GM19452 (cell line): ENCODE measurements around the gene IFTAP.
"Not testable (repeated sequence)": the region's sequence is repeated elsewhere in the genome, so short reads cannot be mapped to it uniquely, and the experiment has no call there.

ENCODE experiments used
- ATAC-seq: cut with Tn5 transposase; IDR thresholded peaks from one replicate; pipeline ENCODE4 v1.9.1; 2021; ENCODE audit not compliant: unreplicated experiment

IFTAP gene

DNA sequence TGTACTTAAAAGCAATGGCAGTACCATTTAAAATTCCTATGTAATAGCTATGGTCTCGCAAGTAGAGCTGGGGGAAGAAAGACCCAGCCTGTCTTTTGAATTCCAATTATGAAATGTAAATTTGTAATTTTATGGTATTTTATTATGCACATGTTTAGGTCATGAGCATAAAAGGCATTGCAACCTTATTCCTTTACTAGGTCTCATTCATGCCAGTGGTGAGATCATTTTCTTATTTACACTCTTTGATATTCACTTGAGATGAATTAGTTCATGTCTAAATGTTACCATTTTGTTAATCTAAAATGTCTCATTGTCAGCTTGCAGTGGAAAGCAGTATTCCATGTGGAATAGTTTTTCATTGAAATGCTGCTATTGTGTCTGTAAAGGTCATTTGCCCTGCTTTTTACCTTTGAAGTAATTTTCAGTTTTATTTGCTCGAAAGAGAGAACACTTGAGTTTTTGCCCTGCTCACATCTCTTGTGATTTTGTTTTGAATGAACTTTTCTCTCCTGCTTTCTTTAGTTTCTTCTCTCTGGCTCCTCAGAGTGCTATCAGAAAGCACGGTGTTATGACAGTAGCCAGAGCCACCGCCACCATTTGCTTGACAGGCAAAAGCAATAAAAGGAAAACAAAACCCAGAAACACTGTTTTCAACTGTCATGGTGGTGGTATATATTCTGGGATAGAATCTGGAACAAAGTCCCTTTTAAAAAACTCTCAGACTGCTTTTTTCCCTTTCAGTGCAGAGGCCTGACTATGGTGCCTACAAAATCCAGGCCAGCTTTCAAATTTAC, 41.0 kb downstream of the IFTAP start:
- ATAC-seq = no peak

DNA sequence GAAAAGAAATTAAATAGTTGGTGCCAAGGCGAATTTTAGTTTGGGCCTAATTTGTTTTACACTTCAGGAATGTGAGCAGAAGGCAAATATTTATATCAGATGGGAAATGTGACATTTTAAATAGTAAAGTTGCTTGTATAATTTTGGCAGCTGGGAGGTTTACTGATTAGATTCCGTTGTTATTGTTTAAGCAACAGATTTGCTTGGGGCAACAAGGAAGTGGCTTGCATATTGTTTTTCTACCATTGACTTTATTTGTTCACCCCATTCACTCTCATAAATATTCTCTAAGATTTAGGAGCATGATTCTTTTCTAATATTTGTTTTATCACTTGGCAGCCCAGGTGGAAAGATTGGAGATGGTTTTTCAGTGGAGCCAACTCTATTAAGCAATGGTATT, 44.3 kb downstream of the IFTAP start:
- no peak for ATAC-seq

DNA sequence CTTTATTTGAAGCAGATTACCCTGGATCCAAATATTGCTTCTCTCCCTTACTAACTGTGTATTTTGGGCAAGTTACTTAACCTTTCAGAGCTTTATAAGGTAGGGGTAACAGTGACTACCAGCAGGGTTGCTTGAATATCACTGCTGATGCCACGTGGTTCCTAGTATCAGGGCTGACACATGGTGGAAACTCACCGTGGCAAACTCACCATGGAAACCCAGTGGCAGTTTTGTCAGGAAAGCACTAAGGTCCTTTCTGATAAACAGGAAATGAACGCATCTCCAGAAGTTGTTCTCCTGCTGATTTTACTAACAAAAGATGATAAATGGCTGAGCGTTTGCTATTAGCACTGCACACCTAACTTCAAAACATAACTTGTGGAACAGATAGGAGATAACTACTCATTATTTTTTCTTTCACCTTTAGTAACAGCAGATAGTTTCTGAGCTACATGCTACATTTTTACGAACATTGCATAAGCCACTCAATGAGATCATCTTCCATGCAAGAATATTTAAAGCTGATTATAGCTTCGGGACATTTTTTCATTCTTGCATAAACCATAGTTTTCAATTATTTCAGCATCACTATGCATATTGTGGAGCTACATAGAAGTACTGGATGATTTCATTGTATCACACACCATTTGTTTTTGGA, 63.4 kb downstream of the IFTAP start:
- no peak for ATAC-seq

DNA sequence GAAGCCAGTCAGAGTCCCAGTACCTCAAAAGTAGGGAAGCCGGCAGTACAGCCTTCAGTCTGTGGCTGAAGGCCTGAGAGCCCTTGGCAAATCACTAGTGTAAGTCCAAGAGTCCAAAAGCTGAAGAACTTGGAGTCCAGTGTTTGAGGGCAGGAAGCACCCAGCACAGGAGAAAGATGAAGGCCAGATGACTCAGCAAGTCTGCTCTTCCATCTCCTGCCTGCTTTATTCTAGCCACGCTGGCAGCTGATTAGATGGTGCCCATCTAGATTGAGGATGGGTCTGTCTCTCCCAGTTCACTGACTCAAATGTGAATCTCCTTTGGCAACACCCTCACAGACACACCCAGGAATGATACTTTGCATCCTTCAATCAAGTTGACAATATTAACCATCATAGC, 67.1 kb downstream of the IFTAP start:
- not testable (repeated sequence) for ATAC-seq

DNA sequence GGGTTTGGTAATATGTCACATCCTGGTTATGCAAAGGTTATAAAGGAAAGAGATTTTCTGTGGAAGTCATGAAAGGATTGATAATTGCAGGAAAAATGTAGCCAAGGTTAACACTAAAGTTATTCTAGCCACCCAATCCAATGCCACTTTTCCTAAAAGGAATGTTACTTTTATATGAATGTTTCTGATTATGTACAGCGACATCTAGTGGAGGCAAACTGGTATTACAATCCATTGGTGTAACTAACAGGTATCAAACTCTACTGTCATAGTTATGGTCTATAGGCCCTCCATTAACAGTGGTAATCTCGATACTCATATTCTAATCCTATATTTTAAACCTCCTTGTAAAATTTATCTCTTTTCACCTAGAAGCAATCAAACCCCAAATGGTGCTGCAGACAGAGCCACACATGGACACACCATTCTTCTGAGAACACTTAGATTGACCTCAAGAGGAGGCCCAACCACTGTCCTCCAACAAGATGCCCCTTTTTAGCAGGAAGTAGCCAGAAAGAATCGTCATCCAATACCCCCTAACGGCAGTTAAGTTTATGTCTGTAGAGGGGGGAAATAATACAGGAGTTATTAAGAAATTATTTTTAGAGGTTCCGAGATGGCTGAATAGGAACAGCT, 78.6 kb downstream of the IFTAP start:
- no peak for ATAC-seq

DNA sequence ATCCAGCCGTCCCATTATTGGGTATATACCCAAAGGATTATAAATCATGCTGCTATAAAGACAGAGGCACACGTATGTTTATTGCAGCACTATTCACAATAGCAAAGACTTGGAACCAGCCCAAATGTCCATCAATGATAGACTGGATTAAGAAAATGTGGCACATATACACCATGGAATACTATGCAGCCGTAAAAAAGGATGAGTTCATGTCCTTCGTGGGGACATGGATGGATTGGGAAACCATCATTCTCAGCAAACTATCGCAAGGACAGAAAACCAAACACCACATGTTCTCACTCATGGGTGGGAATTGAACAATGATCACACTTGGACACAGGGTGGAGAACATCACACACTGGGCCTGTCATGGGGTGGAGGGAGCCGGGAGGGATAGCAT, 85.2 kb downstream of the IFTAP start:
- ATAC-seq = not testable (repeated sequence)

DNA sequence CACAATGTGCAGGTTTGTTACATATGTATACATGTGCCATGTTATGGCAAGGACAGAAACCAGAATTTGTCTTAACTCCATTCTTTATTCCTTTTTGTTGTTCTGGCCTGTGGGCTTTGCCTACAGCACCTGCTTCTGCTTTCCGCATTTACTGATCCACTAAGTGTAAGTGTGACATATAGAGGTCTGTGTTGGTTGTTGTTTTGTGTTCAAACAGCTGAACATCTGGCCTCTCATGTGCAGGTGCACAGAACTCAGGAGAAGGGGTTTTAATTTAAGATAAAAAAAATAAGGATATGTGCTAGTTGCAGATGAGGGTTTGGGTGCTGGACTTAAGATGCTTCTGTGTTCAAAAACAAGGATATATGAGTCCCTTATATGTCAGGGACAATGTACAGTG, 89.5 kb downstream of the IFTAP start:
- no peak for ATAC-seq

DNA sequence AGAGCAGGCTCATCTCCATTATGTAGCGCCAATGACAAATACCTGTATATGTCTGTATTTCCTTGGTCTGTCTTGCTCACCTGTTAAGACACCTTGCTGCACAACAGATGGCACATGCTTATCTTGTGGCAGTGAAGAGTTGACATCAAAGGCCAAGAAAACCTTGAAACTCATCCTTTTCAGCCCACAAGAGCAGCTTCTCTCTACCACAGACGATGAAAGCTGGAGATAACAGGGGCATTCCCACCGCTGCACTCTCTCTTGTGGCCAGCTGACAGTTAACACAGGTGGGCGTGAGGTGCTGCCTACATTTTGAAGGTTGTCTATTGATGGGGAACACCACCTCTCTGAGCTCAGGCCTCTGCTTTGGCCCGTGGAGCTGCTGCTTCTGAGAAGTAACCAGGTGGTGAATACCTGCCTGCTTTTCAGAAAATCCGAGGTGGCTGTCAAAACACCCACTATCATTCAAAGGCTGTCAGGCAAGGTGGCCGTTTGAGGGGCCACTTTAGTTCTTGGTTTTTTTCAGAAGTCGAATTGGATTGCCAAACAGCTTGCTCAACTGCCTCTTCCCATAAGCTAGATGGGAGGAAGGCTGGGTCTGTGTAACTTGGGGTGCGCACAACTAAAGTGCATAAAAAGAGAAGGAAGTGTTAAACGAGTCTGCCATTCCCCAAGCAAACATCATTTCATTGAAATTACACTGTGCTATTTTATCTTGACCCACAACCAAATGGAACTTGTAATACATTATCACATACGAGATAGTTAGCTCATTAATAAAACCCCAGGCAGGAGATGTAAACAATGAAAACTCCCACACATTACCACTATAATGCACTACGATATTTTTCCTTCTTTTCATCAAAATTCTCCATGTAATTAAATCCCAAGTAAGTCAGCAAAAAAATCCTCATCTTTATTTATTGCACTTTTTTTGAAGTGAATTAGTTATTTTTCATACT, 90.8 kb downstream of the IFTAP start:
- ATAC-seq = no peak

DNA sequence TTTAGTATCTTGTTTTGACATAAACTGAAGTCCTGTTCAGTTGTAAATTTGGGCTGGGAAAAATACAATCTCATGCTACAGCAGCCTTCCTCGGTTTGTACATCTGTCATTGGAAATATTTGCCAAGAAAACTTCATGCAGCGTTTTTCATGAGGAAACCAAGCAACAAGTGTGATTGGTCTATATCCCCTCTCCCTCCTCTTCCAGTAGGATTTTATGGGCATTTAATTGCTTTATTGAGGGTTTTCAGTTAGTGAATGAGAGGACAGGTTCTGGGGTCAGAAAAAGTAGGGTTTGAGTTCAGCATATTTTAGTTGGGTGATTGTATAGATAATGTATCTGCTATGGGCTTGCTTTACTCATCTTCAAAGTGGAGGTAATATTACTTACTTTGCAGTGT, 93.8 kb downstream of the IFTAP start:
- no peak for ATAC-seq

DNA sequence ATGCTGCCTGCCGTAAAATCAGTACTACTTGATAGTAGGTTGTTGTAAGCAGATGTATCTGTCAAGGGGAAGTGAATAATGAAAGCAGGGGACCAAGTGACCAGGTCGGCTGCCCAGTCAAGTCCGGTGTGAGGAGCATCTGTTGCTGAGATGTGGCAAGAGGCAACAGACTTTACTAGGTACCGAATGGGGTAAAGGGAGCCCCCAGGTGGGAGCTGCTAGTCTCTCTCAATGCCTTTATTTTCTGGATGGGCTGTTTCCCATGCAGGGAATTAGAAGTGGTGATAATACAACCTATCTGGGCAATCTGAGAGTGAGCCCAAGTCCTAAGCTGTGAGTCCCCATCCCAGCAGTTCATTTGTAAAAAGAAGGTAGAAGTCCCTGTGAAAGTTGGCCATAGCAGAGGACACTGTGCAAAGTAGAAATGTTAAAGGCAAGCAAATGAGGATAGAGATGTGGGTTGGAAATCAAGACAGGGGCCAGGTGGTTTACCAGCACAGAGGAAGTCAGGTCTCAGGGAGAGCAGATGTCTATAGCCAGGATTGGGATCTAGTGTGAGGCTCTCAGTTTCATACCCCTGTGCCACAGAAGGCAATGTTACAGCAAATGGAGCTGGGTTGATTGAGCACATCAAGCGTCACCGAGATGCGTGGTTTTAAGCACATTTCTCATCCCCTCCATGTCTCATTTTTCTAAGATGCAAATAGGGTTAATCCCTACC, 94.4 kb downstream of the IFTAP start:
- ATAC-seq = no peak

DNA sequence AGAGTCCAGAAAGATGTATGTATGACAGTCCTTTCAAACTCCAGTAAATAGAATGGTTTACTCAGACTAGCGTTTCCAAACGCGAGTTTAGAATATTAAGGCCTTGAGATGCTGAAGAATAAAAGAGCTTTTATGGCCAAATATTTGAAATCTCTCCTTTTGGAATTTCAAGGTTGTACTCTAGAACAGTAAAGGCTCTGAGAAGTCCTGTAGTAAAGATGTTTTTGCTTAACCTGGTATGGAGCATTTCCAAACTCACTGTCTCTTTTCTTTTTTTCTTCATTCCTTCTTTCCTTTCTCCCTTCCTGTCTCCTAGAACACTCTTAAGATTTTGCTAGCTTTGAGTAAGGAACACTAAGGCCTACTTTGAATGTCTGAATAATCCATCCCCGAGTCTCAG, 95.1 kb downstream of the IFTAP start:
- ATAC-seq = no peak

DNA sequence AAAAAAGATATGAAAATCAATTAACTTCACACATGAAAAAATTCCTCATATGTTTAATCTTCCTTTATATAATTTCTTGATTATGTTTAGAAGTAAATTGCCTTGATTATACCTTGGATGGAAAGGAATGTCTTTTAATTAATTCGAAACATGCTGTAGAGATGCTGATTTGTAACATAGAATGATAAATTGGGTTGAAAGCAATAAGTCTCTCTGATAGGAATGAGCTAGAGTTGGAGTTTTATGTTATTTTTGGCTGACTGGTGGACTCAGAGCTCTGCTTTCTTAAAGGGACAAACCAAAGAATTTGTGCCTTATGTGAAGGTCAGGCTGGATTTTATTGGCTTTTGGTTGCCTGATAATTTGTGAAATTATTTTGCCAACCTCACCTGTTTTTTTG, 98.4 kb downstream of the IFTAP start:
- no peak for ATAC-seq

DNA sequence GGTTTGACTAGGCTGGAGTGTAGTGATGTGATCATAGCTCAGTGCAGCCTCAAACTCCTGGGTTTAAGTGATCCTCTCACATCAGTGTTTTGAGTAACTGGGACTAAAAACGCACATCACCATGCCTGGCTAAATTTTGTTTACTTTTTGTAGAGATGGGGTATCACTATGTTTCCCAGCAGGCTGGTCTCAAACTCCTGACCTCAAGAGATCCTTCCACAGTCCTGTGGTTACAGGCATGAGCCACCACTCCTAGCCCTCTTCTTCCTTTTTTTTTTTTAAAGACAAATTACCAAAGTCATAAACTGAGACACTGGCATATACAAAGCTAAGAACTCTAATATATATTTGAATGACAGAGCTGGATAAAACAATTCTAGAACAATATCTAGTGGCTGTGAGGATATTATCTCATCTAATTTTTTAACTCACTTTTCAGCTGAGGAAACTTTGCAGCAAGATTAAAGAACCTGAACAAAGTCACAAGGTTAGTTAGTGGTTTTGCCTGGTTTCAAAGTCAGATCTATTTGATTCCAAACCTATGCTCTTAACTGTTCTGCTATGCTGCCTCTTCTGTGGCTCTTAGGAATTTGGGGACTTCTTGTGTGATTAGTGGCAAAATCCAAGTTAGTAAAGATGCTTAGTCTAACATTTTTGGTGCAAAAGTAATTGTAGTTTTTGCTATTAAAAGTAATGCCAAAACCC, 99.0 kb downstream of the IFTAP start:
- ATAC-seq = no peak

DNA sequence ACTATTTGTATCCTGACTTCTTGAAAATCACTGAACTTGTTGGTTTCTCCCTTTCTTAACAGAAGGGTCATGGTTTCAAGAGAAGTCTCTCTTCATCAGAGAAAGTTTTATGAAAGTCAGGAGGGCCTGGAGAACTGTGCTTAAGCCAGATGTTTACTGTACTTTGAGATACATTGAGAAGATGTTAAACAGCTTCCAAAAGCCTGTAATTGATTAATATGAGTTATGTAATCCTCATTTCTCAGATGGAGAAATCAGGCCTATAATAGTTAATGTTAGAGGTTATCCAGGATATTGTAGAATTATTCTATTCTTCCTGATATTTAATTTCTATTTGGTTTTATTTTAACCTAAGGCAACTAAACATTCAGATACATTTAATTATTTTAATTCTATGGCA, 100.8 kb downstream of the IFTAP start:
- ATAC-seq = no peak

DNA sequence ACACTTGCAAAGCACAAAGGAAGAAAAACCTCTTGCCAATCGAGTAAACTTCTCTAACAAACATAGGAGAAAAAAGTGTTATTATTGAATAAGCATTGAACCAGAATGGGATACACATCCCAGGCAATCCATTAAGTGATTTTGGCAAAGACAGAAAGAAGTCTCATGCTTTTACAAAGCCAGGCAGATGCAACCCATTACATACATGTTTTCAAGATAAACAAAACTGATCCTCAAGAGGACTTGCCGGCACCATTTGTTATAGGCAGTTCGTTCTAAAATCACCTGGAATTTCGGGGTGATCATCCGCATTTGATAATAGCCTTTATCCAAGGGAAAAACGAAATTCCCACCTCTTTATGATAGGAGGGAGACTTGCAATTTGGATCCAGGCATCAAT, 101.3 kb downstream of the IFTAP start:
- no peak for ATAC-seq

DNA sequence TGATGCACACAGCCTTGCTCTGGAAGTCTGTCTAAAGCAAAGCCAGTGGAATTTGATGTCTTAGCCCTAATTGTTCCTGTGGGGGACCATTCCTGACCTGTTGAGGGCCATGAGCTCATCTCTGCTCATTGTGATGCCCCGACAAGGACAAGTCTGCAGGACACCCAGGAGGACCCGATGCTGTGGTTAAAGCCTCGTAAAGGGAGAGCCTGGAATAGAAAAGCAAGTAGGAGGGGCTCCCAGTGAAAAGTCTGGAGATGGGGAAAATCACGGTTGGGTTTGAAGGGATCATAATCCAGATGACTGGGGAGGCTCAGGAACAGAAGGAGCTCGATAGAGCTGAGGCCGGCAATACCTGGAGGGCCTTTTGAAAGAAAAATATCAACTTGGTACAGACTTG, 102.2 kb downstream of the IFTAP start:
- ATAC-seq = no peak

DNA sequence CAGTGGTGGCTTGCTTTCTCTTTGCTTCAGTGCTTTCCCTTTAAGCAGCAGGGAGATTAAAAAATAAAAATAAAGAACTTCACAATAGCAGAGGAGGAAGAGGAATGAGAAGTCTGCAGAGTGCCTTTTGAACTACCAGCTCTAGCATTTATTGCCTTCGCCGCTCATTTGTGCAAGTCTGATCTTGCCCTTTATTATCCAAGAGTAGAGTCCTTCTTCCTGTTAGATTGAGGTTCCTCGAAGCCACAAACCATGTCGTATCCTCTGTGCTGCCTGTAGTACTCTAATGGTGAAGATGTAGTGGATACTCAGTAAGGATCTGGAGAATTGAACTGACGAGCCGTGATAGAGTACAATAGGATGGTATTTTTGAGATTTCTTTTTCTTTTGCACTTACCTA, 105.0 kb downstream of the IFTAP start:
- ATAC-seq = no peak

DNA sequence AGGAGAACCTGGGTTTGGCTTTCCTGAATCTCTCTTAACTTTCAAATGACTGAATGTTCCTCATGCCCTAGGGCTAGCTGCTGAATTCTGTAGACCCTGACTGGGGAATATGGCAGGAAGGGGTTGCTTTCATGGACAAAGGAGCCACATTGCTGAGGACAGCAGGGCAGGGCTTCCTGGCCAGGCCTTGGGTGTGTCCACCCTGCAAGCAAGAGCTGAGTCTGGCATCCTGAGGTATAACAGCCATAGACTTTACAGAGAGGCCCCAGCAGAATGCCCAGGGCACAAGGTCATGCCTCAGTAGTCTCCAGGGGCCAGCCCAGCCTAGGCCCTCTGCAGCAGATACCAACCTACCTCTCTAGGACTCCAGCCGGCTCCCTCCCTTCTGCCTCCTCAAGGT, 105.9 kb downstream of the IFTAP start:
- no peak for ATAC-seq

DNA sequence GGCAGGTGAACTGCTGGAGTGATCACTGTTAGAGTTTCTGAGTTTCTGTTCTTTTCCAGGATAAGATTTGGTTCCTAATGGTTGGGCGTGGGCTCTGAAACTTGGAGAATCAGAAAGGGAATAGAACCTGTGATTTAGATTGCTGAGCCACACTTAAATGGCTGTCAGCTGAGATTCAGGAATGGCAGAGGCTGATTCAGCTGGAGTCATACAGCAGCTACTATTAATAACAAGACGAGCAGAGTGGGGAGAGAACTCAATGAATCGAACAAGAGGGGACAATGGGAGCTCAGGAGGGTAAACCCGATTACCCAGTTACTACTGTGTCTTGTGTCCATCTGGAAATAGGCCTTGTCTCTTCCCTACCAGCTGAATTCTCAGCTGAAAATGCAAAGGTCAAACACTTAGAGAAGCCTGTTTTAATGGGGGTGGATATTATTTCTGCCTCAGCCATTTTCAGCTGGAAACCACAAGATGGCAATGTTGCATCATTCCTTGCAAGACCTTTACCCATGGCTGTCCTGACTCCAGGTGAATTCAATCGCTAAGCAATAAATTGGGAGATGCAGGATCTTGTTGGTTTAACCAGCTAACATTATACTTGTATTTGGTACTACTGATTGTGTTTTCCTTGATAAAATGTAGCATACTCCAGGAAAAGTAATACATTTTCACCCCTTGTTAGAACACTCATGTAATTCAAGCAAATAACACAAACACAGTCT, 108.2 kb downstream of the IFTAP start:
- ATAC-seq = peak; percentile 78
